PC-9 (cell line): ENCODE measurements around the gene GMDS.

ENCODE experiments used
- EZH2 ChIP-seq: fragments of 200-600 bp; sonication (generic); IDR thresholded peaks from 2 replicates; pipeline ENCODE4 v1.8.0; 2017; ENCODE audit warnings: antibody characterized with exemption, low read depth
- TF ChIP-seq, protein P1 (sequence below): fragments of 200-600 bp; sonication (generic); conservative IDR thresholded peaks from 2 replicates; pipeline ENCODE4 v1.6.1; 2017; ENCODE audit warnings: mixed run types, antibody characterized with exemption, mild to moderate bottlenecking, moderate library complexity

DNA sequence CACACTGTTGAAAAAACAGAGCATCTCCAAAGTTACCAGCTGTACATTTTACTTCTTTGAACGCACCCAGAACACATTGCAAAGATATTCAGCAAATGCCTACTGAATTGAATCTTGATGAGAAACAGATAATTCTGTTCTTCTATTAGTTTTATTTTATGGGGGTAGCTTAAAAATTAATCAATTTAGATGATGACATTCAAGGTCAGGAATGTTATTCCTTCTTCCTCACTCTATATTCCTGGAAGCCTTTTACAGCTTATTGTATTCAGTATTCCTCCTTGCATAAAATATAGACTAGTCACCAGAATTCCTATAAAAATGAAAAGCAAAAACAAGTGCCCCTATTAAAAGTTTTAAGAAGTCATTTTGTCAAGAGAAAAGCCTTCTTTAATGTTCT, 21.4 kb upstream of the GMDS start:
- TF ChIP-seq, protein P1, sequence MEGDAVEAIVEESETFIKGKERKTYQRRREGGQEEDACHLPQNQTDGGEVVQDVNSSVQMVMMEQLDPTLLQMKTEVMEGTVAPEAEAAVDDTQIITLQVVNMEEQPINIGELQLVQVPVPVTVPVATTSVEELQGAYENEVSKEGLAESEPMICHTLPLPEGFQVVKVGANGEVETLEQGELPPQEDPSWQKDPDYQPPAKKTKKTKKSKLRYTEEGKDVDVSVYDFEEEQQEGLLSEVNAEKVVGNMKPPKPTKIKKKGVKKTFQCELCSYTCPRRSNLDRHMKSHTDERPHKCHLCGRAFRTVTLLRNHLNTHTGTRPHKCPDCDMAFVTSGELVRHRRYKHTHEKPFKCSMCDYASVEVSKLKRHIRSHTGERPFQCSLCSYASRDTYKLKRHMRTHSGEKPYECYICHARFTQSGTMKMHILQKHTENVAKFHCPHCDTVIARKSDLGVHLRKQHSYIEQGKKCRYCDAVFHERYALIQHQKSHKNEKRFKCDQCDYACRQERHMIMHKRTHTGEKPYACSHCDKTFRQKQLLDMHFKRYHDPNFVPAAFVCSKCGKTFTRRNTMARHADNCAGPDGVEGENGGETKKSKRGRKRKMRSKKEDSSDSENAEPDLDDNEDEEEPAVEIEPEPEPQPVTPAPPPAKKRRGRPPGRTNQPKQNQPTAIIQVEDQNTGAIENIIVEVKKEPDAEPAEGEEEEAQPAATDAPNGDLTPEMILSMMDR = no peak
- no peak for TF ChIP-seq EZH2
